ENCODE data around the gene DPH2.

Gene DPH2

DNA sequence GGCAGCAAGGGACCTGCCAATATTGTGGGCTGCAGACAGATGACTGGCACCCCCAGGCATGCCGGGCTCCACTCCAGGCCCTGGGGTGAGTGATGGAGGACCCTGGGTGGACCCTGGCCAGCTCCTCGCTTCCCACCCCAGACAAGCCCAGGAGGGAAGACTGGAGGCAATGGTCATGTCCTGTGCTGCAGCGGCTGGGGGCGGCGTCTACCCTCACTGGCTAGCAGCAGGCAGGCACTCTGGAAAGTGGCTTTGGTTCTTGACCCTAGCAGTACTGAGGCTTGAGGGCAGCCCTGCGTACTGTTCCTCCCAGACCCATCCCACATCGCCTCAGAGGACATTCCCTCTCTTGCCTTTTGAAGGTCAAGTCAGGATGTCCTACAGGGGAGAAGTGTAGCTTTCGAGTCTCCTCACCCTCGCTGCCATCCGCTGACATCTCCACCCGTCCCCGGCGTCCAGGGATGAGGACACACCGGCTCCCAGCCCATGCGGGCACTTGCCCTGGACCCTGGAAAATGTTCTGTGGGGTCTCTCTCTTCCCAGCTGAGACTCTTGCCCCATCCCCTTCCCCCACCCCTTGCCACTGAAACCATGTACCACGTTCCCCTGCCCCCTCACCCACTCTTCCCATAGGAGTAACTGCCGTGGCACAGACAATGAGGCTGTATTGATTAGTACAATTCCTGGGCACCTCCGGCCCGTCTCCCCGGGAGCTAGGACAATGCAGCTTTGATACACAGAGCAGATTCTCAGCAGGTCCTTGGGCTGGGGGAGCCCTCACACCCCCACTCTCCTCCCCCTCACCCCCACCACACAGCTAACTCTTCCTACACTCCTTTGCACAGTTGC, 46.5 kb downstream of the DPH2 start:
- Histone ChIP-seq H3K36me3 (ENCODE audit: control insufficient read depth, insufficient read depth, low read length) (no peaks in the 10 kb centered on the region), H3K4me3 (ENCODE audit: insufficient read depth, low read depth, low read length, poor library complexity, severe bottlenecking) (no peak overlapping the region), H3K4me1 (ENCODE audit: control insufficient read depth, insufficient read depth, low read length, poor library complexity, severe bottlenecking) (no peaks in the 10 kb centered on the region), H3K9me3 (ENCODE audit: control insufficient read depth, low read length) (no peaks in the 10 kb centered on the region), H3K27me3 (replicated peaks; ENCODE audit: control insufficient read depth, insufficient read depth, low read length, poor library complexity, severe bottlenecking) (no peaks in the 10 kb centered on the region), H3K27ac (ENCODE audit: insufficient read depth, low read length, poor library complexity, severe bottlenecking) (no peak overlapping the region)
- DNase-seq = no peak

DNA sequence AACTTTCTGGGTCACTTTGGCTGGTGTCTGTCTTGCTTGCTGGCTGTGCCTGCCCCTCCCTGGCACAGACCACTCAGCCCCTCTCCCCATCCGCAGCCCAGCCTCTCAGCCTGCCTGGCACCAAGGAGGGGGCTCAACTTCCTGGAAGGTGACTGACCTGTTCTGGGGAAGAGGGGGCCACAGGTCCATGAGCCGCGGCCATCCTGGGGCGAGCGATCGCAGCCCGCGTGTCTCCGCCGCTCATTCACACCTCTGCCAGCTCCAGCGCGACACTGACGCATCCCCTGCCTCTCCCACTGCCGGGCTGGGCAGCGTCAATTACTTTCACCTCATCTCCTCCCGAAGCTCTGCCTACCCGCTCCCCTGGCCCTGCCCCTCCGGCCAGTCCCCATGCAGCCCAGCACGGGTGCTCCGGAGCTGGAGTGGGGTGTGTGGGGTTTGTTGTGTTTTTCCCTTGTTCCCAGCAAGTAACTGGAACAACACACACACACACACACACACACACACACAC, 47.1 kb downstream of the DPH2 start:
- Histone ChIP-seq H3K4me3 (ENCODE audit: insufficient read depth, low read depth, low read length, poor library complexity, severe bottlenecking) (no peak overlapping the region), H3K9me3 (ENCODE audit: control insufficient read depth, low read length) (no peaks in the 10 kb centered on the region), H3K4me1 (ENCODE audit: control insufficient read depth, insufficient read depth, low read length, poor library complexity, severe bottlenecking) (no peaks in the 10 kb centered on the region), H3K36me3 (ENCODE audit: control insufficient read depth, insufficient read depth, low read length) (no peaks in the 10 kb centered on the region), H3K27me3 (replicated peaks; ENCODE audit: control insufficient read depth, insufficient read depth, low read length, poor library complexity, severe bottlenecking) (no peaks in the 10 kb centered on the region), H3K27ac (ENCODE audit: insufficient read depth, low read length, poor library complexity, severe bottlenecking) (no peak overlapping the region)
- no peak for DNase-seq

DNA sequence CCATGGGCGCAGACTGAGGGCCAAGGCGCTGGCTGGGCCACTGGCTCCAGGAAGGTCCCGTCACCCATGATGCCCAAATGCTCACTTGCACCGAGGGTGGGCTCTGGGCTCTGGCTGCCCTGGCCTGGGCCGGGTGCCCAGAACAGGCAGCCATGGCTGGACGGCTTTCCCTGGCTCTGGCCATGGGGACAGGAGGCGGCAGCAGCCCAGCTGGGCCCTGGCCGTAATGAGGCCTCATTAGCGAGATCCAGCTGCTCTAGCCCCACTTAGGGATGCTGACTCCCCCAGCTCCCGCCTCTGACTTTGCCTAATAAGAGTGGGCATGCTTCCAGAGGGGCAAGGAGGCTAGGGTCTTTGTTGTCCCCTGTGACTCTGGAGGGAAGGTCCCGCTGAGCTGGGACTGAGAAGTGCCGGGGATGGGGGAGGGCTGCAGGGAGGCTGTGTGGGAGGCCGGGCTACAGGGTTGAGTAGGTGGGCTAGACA, 49.7 kb downstream of the DPH2 start:
- H3K27me3 ChIP-seq (replicated peaks; ENCODE audit: control insufficient read depth, insufficient read depth, low read length, poor library complexity, severe bottlenecking) = no peaks in the 10 kb centered on the region
- H3K4me3 ChIP-seq (ENCODE audit: insufficient read depth, low read depth, low read length, poor library complexity, severe bottlenecking) = no peak overlapping the region
- no peaks in the 10 kb centered on the region for H3K36me3 ChIP-seq (ENCODE audit: control insufficient read depth, insufficient read depth, low read length)
- H3K4me1 ChIP-seq (ENCODE audit: control insufficient read depth, insufficient read depth, low read length, poor library complexity, severe bottlenecking) = no peaks in the 10 kb centered on the region
- no peak overlapping the region for H3K27ac ChIP-seq (ENCODE audit: insufficient read depth, low read length, poor library complexity, severe bottlenecking)
- no peak for DNase-seq
- no peaks in the 10 kb centered on the region for H3K9me3 ChIP-seq (ENCODE audit: control insufficient read depth, low read length)

DNA sequence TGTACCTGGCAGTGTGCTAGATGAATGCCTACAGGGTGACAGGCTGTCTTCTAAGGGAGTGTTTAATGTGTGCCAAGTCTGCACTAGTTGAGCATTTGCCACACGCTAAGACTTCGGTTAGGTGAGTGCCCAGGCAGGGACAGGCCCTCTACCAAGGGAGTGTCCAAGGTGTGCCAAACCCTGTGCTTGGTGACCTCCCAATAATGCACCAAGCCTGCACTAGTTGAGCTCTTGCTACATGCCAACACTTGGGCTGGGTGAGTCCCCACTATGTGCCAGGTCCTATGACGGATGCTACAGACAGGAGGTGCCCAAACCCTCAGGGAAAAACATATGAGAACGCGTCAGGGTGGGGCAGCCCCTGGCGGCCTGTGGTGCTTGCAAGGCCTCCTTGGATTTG, 50.7 kb downstream of the DPH2 start:
- no peaks in the 10 kb centered on the region for H3K9me3 ChIP-seq (ENCODE audit: control insufficient read depth, low read length)
- no peaks in the 10 kb centered on the region for H3K27me3 ChIP-seq (replicated peaks; ENCODE audit: control insufficient read depth, insufficient read depth, low read length, poor library complexity, severe bottlenecking)
- no peak overlapping the region for H3K4me3 ChIP-seq (ENCODE audit: insufficient read depth, low read depth, low read length, poor library complexity, severe bottlenecking)
- no peak for DNase-seq
- H3K4me1 ChIP-seq (ENCODE audit: control insufficient read depth, insufficient read depth, low read length, poor library complexity, severe bottlenecking) = no peaks in the 10 kb centered on the region
- H3K27ac ChIP-seq (ENCODE audit: insufficient read depth, low read length, poor library complexity, severe bottlenecking) = no peak overlapping the region
- H3K36me3 ChIP-seq (ENCODE audit: control insufficient read depth, insufficient read depth, low read length) = no peaks in the 10 kb centered on the region

DNA sequence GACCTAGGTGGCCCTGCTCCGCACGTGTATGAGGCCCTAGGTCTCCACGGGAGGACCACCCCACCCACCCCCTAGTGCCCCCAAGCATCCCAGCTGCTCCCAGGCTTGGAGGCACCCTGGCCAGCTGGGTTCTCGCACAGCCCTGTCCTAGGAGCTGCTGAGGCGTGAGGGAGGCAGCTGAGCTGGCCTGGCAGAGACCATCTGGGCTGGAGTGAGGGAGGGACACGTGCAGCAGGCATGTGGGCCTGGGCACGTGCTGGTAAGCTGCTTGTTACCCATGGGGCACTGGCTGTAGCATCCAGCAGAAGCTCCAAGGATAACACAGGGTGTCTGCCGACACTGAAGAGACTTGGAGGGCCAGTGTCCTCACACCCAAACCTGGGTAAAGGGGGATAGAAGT, 51.3 kb downstream of the DPH2 start:
- no peak overlapping the region for H3K27ac ChIP-seq (ENCODE audit: insufficient read depth, low read length, poor library complexity, severe bottlenecking)
- H3K36me3 ChIP-seq (ENCODE audit: control insufficient read depth, insufficient read depth, low read length) = no peaks in the 10 kb centered on the region
- H3K27me3 ChIP-seq (replicated peaks; ENCODE audit: control insufficient read depth, insufficient read depth, low read length, poor library complexity, severe bottlenecking) = no peaks in the 10 kb centered on the region
- no peaks in the 10 kb centered on the region for H3K4me1 ChIP-seq (ENCODE audit: control insufficient read depth, insufficient read depth, low read length, poor library complexity, severe bottlenecking)
- H3K9me3 ChIP-seq (ENCODE audit: control insufficient read depth, low read length) = no peaks in the 10 kb centered on the region
- no peak overlapping the region for H3K4me3 ChIP-seq (ENCODE audit: insufficient read depth, low read depth, low read length, poor library complexity, severe bottlenecking)
- DNase-seq = no peak

DNA sequence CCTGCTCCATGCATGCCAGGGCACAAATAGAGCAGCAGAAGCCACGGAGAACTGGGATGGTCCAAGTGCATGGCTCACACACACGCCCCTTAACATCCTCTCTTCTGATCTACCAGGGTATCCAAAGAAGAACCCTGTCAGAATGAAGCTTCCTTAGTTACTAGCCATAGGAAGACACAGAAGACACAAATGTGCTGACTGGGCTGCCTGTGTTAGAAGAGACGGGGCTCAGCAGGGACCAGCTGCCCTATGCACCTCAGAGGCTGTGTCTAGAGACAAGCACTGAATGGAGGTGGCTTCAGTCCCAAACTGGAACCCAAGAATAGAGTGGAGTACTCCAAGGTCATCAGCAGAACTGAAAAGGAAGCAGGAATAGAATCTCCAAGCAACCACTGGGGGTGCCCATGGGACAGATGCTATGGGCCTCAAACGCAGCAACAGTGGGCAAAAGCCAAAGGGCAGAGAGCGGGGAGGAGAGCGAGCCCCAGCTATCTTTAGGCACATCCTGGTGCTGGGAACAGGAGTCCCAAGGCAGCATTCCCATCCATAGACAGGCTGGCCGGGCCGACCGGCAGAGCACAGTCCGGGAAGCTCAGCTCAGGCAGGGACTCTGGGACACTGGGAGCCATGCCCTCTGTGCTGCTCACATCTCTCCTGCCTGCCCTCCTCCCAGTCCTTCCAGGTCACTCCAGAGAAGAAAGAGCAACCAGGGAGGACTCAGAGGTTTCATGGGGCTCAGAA, 51.9 kb downstream of the DPH2 start:
- H3K27ac ChIP-seq (ENCODE audit: insufficient read depth, low read length, poor library complexity, severe bottlenecking) = no peak overlapping the region
- DNase-seq = no peak
- no peaks in the 10 kb centered on the region for H3K4me1 ChIP-seq (ENCODE audit: control insufficient read depth, insufficient read depth, low read length, poor library complexity, severe bottlenecking)
- no peaks in the 10 kb centered on the region for H3K27me3 ChIP-seq (replicated peaks; ENCODE audit: control insufficient read depth, insufficient read depth, low read length, poor library complexity, severe bottlenecking)
- no peak overlapping the region for H3K4me3 ChIP-seq (ENCODE audit: insufficient read depth, low read depth, low read length, poor library complexity, severe bottlenecking)
- no peaks in the 10 kb centered on the region for H3K9me3 ChIP-seq (ENCODE audit: control insufficient read depth, low read length)
- H3K36me3 ChIP-seq (ENCODE audit: control insufficient read depth, insufficient read depth, low read length) = no peaks in the 10 kb centered on the region

Data from effector memory CD4-positive, alpha-beta T cell (primary cell).